Superior temporal gyrus (tissue), 1 donor: ENCODE results near the gene FRMD4A.

Source experiments
- DNase-seq: peaks from one replicate; pipeline ENCODE4 v3.0.0-alpha.2; 2016; ENCODE audit errors: extremely low spot score

FRMD4A gene

DNA sequence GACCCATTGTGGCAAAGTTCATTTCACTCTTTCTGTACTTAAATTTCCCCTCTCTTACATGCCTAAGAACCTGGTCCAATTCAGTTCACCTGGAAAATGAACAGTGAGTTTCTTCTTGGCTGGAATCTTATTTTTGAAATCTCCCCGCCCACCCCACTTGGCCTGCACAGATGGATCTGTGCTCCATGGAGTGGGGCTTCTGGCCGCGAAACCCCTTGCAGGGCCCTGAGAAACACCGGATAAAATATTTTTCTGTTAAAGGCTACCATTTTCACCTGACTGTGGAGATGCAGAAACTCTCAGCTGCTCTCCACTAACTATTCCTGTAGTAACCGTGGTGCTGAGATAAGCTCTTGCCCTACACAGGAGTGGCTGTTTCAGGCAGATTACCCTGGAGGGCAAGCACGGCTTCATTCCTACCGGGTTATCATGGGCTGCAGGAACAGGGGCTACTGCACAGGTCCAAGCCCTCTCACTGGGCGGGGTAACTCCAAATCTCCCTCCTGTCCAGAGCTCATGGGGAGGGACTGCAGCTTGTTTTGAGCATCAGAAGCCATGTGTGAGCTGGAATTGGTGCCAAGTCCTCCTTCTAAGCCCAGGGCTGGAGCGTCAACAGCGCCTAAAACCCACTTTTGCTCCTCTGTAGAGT lies 625.1 kb downstream of the FRMD4A start:
- DNase-seq = no peak

DNA sequence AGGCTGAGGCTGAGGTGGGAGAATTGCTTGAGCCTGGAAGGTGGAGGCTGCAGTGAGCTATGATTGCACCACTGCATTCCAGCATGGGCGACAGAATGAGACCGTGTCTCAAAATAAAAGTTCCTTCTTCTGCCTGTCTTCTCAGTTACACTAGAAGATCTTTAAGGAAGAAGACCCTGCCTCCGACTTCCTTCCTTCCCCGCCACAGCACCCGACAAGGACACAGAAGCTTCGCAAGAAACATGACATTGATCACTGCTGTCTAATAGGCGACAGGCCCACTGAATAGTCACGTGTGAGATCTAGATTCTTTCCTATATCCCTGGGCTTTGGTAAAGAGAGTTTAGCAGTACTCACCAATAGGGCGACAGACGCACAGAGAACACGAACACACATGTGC lies 625.8 kb downstream of the FRMD4A start:
- DNase-seq = no peak

DNA sequence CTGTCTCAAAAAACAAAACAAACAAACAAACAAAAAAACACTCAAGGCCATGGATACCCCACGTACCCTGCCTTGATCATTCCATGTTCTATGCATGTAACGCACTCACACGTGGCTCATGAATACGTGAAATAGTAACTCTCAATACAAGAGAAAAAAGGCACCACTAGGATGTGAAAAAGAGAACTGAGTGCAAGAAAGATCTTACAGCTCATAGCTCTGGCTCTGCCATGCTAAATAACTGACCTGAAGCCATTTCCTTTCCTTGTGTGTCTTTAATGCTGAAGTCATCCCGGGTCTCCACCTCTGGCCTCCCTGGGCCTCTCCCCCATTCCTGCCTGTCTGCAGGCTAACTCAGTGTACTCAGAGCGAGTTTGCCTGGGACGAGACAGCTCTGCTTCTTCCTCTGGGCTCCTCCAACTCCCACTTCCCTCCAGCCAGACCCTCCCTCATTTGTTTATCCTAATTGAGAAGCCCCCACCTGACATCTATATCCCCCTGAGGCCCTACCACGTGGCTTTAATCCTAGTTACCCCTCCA lies 626.7 kb downstream of the FRMD4A start:
- no peak for DNase-seq

DNA sequence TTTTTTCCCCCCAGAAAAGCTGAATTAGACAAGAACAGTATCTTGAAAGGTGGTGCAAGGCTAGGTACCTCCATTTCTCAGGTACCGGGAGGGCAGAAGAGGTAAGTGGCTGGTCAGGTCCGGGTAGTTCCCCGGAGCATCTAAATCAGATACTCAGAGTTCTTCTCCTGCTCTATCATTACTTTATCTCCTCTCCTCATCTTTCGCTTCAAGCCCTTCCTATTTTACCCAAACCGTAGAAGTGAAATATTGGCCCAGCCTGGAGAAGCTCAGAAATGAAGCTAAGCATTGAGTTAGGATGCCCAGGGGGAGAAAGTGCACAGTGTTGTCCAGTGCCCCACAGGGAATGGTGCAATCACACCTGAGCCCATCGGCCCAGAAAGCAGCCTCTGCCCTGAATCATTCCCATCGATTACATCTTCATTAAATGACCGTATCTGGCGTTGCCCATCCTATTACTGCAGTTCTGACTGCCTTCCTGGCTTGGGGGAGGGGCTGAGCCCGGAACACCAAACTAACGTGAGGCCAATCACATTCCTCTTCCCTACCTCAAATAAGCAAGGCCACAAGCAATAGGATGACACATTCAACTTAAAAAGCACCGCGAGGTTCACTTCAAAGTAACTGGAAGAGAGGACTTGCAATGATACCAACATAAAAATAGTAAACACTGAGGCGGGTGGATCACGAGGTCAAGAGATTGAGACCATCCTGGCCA lies 627.5 kb downstream of the FRMD4A start:
- no peak for DNase-seq

DNA sequence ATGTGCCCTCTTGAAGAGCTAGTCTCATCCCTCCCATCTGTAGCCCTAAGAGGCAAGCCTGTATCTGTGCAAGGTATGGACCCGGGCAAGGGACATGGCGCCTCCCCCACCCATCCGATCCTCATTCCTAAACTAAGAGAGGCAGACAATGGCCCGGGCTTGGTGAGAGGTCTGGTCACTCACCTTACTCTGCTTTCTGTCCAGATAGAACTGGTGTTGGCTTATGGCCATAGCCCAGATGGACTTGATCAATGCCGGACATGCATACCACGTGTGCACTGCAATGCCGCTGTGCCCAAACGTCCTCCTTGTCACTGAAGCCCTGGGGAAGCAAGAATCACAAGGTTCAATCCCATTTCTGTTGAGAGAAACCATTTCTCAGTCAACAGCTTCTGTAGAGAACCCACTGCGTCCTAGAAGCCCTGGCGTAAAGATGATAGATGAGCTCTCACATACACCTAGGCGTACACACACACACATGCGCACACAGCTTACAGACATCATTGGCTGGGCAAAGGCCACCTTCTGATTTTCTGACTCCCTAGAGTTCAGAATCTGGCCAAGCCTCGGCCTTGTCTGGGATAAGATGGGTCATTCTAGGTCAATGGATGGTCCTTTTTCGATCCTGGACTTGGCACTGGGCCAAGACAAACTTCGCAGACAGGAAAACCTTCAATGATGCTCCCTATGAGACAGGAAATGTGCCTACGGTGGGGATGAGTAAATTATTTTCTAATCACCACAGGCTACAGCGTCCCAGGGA lies 629.4 kb downstream of the FRMD4A start:
- no peak for DNase-seq

DNA sequence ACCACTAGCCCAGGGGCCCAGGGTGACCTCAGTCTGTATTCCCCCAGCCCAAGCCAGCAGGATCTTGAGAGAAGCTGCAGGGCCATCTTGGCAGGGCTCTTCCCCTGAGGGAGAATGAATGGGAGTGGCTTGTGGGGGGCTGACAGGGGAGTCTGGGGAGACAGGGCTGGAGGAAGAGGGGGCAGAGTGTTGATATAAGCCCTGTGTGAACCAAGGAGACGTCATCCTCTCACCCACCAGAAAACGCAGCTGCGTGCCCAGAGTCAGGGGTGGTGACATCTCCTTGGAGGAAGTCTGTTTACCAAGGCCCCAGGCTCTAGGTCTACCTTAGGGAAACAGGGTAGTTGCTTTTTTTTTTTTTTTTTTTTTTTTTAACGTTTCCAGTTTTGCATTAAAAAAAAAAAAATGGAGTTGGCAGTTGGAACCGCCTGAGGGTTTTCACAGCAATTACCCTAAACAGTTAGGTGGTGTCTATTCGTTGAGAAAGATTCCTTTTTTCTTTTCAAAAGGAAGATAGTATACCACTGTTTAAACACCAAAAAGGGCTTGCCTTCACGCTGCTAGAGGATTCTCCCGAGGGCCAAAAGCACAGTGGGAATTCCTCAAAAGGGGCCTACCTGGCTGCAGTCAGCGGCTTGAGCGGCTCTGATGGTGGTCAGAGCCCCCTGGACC lies 630.1 kb downstream of the FRMD4A start:
- DNase-seq = no peak

DNA sequence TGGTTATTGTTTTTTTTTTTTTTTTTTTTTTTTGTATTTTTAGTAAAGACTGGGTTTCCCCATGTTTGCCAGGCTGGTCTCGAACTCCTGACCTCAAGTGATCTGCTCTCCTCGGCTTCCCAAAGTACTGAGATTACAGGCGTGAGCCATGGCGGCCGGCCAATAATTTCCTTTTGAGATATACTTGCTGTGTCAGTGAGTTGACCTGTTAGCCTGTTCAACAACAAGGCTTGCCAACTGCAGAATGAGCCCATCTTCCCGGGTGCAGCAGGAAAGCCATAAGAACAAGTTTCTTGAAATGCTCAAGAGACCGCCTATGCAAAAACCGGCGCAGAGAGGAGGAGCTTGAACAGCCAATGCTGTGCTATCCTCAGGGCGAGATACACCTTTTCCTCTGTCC lies 631.5 kb downstream of the FRMD4A start:
- DNase-seq = no peak

DNA sequence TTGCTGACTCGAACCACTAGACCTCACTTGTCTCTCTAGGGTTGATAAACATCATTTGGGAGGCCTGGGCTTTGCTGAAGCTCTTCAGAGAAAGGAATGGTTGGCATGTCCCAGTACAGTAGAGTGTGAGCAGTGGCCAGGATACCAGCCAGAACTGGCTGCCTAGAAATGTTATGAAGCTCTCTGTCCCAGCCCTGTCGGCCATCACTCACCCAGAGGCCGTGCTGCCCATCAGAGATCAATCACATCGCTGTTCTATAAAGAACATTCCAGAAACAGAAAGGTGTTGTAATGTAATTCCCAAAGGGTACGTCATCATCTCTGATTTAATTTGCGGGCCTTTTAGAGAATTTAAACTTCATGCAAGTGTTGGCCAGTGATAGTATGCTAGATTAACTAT lies 632.5 kb downstream of the FRMD4A start:
- no peak for DNase-seq

DNA sequence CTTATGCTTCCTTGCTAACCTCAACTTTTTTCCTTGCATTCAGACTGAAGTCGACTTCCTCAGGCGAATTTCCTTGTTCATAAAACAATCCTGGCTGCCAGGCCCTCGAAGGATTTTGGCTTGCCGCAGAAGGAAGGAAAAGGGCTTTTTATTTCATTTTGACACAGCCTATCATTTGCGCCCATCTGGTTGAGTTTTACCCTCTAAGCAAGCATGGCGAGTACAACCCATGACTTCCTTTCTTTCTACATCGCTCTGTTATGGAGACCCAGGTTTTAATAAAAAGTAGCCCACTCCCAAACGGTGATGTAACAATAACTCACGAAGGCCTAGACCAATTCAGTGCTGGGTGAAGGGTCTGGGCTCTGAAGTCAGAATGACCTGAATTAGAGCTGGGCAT lies 634.7 kb downstream of the FRMD4A start:
- DNase-seq = no peak

DNA sequence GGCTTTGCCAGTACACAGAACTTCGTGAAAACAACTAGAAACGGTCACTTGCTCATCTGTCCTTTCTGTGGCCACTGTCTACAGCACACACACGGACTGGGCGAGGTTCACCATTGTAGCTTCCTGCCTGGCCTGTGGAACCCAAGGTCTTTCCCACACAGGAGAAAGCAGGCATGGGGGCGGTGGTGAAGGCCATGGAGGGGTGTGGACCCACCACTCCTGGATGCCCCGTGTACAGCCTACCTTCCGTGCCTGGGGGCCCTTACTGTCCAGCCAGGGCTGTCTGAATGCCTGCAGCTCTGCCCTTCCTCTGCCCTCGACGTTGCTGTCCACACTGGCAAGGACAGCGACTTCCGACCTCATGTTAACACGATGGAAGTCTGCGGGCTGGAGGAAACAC lies 635.1 kb downstream of the FRMD4A start:
- no peak for DNase-seq

DNA sequence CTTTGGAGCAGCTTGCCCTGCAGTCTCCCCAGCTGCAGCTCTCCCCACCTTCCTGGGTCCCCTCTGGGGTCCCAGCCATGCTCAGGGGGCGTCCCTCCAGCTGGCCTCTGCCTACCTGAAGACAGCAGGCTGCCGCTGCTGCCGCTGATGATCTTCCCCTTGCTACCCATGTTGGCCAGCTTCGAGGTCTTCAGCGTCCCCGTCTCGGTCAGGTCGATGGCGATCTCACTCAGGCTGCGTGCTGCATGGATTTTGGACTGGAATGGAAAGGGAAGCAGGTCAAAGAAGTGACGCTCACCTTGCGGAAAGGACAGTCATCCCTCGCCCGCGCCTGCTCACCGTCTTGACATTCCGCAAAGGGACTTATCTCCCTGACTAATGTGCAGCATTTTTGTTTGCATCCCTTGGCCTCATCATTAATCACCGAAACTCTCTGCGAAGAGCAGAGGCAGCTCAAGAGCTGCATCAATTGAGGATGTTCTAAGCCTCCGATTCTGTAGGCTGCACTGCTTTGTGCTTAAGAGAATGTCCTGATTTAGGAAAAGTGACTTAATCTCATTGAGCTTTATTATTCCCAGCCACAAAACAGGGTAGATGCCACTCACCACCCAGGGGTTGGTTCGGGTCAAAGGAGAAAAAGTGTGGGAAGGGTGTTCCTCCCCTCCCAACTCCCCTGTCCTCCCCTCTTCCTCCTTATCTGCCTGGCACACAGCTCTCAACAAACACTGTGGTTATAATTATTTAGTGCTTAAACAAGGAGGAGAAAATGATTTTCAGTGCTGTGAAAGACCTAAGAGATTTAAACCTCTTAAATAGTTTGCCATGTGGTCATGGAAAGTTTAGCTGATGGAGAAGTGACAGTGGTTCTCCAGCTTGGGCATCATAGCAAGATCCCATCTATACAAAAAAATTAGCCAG lies 636.7 kb downstream of the FRMD4A start:
- DNase-seq = no peak

DNA sequence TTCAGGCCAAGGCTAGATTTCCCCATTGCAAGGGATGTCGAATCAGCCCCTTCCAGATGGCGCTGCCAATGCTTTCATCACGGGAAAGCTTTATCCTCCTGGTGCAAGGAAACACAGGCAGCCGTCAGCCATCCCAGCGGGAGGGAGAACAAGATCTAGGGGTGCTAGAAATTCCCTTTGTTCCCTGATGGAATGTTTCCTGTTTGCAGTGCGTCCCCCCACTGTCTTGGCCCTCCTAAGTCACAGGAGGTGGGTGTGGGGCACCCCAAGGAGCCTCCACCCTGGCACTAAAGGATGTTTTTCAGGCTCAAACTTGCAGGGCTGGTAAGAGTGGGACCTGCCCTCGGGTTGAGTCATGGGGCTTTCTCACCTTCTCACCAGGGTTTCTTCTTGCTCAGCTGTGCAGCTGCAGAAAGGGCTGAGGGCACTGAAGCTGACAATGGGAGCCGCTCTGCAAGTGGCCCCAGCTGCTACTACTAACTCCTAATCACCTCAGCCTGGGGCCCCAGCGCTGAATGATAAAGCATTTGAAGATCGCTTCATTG lies 640.4 kb downstream of the FRMD4A start:
- DNase-seq = no peak

DNA sequence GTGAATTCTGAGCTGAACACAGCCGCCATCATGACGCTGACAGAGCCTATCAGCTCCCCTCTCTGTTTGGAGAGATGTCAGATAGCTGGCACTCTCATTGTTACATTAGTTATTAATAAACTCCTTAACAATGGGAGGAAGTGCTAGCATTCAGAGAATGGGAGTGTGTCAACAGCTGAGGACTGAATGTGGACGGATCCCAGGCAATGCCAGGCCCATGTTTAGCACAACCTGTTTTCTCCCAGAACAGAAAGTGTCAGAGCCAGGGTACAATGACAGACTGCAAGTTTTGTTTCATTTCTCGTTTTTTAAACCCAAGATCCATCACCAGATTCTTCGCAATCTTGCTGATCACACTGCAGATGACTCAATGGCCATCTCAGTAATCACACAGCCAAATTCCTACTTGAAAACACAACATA lies 644.4 kb downstream of the FRMD4A start:
- DNase-seq = peak; percentile 60

DNA sequence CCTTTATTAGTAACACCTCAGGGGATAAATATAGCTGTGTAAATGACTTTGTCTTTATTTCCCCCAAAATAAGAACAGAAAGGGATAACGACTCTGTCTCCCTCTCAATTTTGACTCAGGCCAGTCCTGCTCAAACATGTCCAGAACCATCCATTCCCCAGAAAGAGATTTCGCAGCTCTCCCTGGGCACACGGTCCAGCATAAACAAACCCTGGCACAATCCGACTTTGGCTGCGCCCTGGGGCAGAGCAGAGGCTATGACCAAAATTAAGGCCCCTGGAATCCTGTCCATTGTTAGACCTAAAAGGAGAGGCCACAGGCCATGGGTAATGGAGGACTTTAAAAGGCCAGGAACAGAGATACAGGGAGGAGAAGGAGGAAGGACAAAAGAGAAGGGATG lies 644.8 kb downstream of the FRMD4A start:
- no peak for DNase-seq

DNA sequence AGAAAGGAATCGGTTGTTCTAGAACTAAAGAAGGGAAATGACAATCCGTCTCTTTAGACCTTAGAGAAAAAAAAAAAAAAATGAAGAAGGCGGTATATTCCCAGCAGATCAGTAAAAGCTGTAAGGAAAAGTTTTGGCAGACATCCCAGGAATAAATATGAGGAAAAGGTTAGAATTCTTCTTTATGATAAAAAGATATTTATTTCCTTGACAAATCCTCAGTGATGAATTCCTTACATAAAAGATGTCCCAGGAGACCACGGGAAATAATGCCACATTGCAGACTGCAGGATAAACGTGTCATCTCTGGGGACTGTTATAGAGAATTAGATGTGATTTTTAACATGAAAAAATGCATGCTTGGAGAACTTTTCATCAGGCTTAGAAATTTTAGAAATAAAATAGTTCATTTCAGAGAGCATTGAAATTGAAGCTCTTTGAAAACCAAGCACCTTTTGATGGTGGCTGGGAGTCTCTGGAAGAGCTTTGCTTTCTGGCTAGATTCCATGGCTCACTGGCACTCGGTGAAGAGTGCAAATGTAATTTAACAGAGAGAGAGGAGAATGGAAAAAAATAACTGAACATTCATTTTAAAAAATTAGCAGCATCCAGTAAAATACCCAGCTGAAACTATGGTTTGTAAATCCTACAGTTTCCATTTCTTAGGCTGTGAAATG lies 645.8 kb downstream of the FRMD4A start:
- DNase-seq = peak; percentile 64

DNA sequence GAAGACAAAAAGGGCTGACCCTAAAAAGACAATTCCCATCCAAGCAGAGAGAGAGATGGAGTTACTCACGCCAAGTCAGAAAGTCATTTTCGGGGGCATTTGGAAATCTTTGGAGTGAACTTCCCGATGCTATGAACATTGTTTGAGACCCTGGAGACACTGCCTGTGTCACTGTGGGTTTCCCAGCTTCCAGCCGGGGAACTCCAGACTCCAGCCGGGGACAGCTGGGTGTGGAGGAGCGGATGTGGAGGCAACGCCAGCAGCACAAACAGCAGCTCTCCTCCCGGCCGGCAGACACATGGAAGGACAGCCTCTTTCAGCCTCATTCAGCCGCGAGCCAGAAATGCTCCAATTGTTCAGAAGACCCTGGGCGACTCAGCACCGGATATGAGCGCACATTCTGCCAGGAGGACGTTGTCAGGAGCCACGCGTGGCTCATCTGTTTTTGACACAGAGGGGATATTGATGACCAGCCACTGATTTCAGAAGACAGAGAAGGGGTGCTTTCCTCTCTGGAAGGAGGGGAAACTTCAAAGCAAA lies 646.4 kb downstream of the FRMD4A start:
- peak; percentile 62 for DNase-seq

DNA sequence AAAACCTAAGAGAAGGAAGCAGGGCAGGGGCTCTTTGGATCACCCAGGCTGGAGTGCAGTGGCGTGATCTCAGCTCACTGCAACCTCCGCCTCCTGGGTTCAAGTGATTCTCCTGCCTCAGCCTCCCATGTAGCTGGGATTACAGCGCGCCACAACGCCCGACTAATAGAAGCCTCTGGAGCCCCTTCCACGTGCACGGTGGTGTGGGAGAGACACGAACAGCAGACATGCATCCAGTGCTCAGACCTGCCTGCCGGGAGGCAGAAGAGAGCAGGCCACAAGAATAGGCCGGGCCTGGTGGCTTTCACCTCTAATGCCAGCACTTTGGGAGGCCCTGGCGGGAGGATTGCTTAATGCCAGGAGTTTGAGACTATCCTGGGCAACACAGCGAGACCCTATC lies 647.7 kb downstream of the FRMD4A start:
- DNase-seq = no peak

DNA sequence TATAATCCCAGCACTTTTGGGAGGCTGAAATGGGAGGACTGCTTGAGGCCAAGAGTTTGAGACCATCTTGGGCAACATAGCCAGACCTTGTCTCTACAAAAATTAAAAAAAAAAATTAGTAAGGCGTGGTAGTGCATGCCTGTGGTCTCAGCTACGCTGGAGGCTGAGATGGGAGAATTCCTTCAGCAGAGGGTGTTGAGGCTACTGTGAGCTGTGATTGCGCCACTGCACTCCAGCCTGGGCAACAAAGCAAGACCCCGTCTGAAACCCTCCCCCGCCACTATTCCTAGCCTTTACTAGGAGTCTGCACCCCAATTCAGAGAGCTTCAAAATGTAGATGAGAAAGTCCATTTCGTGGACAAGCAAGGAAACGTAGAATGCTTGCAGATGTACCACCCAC lies 648.8 kb downstream of the FRMD4A start:
- no peak for DNase-seq

DNA sequence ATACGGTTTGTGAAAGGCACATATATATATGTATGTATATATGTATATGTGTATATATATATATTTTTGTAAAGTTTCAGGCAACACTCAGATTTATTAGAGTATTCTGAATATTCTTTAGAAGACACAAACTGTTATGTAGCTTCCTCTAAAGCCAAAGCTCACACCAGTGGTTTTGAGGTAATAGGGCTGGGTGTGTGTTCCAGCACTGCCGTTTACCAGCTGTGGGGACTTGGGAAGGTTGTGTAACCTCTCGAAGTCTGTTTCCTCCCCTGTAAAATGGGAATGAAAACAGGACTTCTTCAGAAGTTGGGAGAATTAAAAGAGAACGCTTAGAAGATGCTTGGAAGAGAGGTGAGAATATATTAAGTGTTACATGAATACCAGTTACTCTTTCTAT lies 649.2 kb downstream of the FRMD4A start:
- DNase-seq = no peak

DNA sequence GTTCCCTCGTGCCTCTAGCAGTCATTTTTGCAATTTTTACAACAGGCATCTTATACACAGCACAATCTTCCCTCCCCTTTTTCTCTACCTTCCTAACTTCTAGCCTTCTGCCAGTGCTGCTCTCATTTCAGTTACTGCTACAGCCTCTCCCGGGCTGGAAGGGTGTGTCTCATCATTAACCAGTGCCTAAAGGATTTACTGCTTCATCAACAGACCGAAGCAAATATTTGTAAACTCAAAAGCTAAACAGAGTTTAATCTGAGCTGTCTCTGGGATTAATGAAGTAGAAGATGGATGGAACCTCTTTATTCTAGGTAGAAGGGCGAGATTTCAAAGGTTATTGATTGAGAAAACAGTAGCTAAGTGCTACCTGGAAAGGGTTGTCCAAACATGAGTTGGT lies 649.6 kb downstream of the FRMD4A start:
- DNase-seq = no peak
